NCI-H1930 (cell line): ENCODE results near the gene PLXNB1.
A peak's percentile ranks its signal among the peaks of the same experiment; 100 is the strongest.

Experiments
- DNase-seq, 2 experiments: peaks; one replicate each; lab custom pipeline; 2025; lab: John Stamatoyannopoulos, UW

PLXNB1 gene

GRCh38 chr3:48434591-48435222 lies 4.8 kb upstream of the PLXNB1 start:
- no peak for DNase-seq

- DNase-seq, result no peak
Observed at GRCh38 chr3:48433472-48434118, 3.7 kb upstream of the PLXNB1 start.

- no peak for DNase-seq
Observed at GRCh38 chr3:48432411-48433371, 2.8 kb upstream of the PLXNB1 start.

GRCh38 chr3:48431224-48432029 lies 1.5 kb upstream of the PLXNB1 start:
- no peak for DNase-seq

GRCh38 chr3:48430708-48431101 lies 819 bp upstream of the PLXNB1 start:
- no peak for DNase-seq

- peak; percentile 40 to 45 for DNase-seq
Observed at GRCh38 chr3:48429317-48429959, 448 bp downstream of the PLXNB1 start.

- DNase-seq, result no peak
Observed at GRCh38 chr3:48428572-48429316, 1.1 kb downstream of the PLXNB1 start.

- DNase-seq, result no peak
Observed at GRCh38 chr3:48428088-48428571, 1.8 kb downstream of the PLXNB1 start.

- no peak for DNase-seq
Observed at GRCh38 chr3:48427630-48427962, 2.3 kb downstream of the PLXNB1 start.

GRCh38 chr3:48426944-48427629 lies 2.8 kb downstream of the PLXNB1 start:
- no peak for DNase-seq

GRCh38 chr3:48426401-48426909 lies 3.4 kb downstream of the PLXNB1 start:
- no peak for DNase-seq

GRCh38 chr3:48425281-48425812 lies 4.5 kb downstream of the PLXNB1 start:
- no peak for DNase-seq

GRCh38 chr3:48423883-48424695 lies 5.8 kb downstream of the PLXNB1 start:
- no peak for DNase-seq

GRCh38 chr3:48423241-48423882 lies 6.5 kb downstream of the PLXNB1 start:
- no peak for DNase-seq

- DNase-seq, result no peak
Observed at GRCh38 chr3:48422681-48423080, 7.2 kb downstream of the PLXNB1 start.

- DNase-seq, result no peak
Observed at GRCh38 chr3:48422272-48422671, 7.6 kb downstream of the PLXNB1 start.

- no peak for DNase-seq
Observed at GRCh38 chr3:48420561-48420960, 9.3 kb downstream of the PLXNB1 start.

GRCh38 chr3:48419597-48419996 lies 10.3 kb downstream of the PLXNB1 start:
- DNase-seq, result no peak
